HepG2 (cell line): ENCODE measurements around the gene PGRMC2. TPM values are rescaled to one million over a fixed set of nuclear protein-coding genes. Genes with fewer than 3 reads are reported as not detected.
"Not testable (repeated sequence)": the region's sequence is repeated elsewhere in the genome, so short reads cannot be mapped to it uniquely, and the experiment has no call there.

ENCODE experiments used
- ATAC-seq: fragments of 200-7000 bp; cut with Tn5 transposase; 3 replicates; pipeline ENCODE4 v1.9.1; 2020; ENCODE audit warnings: mild to moderate bottlenecking, moderate library complexity
- BruUV-seq: library from RNA; stranded (reverse); fragments of 400-500 nt; replicated peaks from 2 replicates; lab custom pipeline; 2021; lab: Mats Ljungman, UMichigan
- CTCF ChIA-PET: fragments of 300-600 bp; formaldehyde crosslinking; extraction: SDS; loops from one replicate; lab custom pipeline; 2021; ENCODE audit warnings: low total read pairs, inconsistent platforms, low intra/inter-chr PET ratio; lab: Yijun Ruan, JAX
- POLR2A ChIA-PET: fragments of 350-600 bp; sonication (Branson Sonifier 250); formaldehyde crosslinking; loops from one replicate; lab custom pipeline; 2020; ENCODE audit warnings: antibody characterized with exemption, inconsistent platforms; lab: Yijun Ruan, JAX
- DNase-seq: peaks from one replicate; pipeline ENCODE4 v3.0.0-alpha.2; 2015; ENCODE audit warnings: low spot score
- FAIRE-seq: peaks from 3 replicates; lab custom pipeline; 2011; peaks lifted over from hg19 to GRCh38; lab: Jason Lieb, UNC
- H2AFZ ChIP-seq: one replicate; pipeline ENCODE4 v1.6.1; 2011; ENCODE audit warnings: low read length, inconsistent platforms
- H3K27ac ChIP-seq: fragments of 300-600 bp; 3 replicates; pipeline ENCODE4 v1.8.0; 2011; ENCODE audit warnings: mixed run types, mild to moderate bottlenecking, mixed read lengths, low read length, inconsistent platforms; ENCODE audit not compliant: insufficient read depth; ENCODE audit errors: extremely low read length
- H3K27me3 ChIP-seq, 2 experiments: fragments of 200-600 bp in 1 of 2; 2 replicates in 1 of 2; 3 replicates in 1 of 2; pipeline versions ENCODE4 v1.6.0 to v1.8.0; 2011; ENCODE audit warnings: low read length in 2 of 2, mild to moderate bottlenecking in 2 of 2, moderate library complexity in 2 of 2, inconsistent platforms in 1 of 2; ENCODE audit not compliant: insufficient read depth in 2 of 2, control insufficient read depth in 1 of 2
- H3K36me3 ChIP-seq, 2 experiments: fragments of 200-600 bp in 1 of 2; replicated peaks in 1 of 2; 2 replicates in 1 of 2; 3 replicates in 1 of 2; pipeline versions ENCODE4 v1.5.1 to v1.8.0; 2011; ENCODE audit warnings: low read length in 2 of 2, inconsistent platforms in 1 of 2; ENCODE audit not compliant: insufficient read depth in 2 of 2, control insufficient read depth in 1 of 2
- H3K4me1 ChIP-seq: 2 replicates; pipeline ENCODE4 v1.5.1; 2012; ENCODE audit warnings: low read length, inconsistent platforms; ENCODE audit not compliant: insufficient read depth
- H3K4me2 ChIP-seq: 2 replicates; pipeline ENCODE4 v1.6.0; 2011; ENCODE audit warnings: low read depth, low read length, inconsistent platforms
- H3K4me3 ChIP-seq, 3 experiments: fragments of 200-600 bp in 1 of 3; sonication (generic), shearing (Covaris generic) in 1 of 3; replicated peaks in 1 of 3; 2 replicates each; pipeline ENCODE4 v1.5.1; 2011 to 2016; ENCODE audit warnings: low read length in 3 of 3, inconsistent platforms in 2 of 3, low read depth in 2 of 3, mild to moderate bottlenecking in 2 of 3, control low read depth in 1 of 3, mixed read lengths in 1 of 3; ENCODE audit not compliant: insufficient read depth in 1 of 3
- H3K79me2 ChIP-seq: one replicate; pipeline ENCODE4 v1.6.1; 2011; ENCODE audit warnings: low read length, inconsistent platforms; ENCODE audit not compliant: insufficient read depth
- H3K9ac ChIP-seq: 2 replicates; pipeline ENCODE4 v1.6.0; 2011; ENCODE audit warnings: mild to moderate bottlenecking, low read depth, low read length, inconsistent platforms; ENCODE audit not compliant: insufficient read depth
- H3K9me3 ChIP-seq: 2 replicates; pipeline ENCODE4 v1.5.1; 2012; ENCODE audit warnings: mild to moderate bottlenecking, low read length
- H4K20me1 ChIP-seq: 2 replicates; pipeline ENCODE4 v1.6.0; 2011; ENCODE audit warnings: inconsistent platforms, mild to moderate bottlenecking, low read length, moderate library complexity; ENCODE audit not compliant: insufficient read depth
- SETDB1 ChIP-seq: sonication (generic); formaldehyde crosslinking; IDR thresholded peaks from 2 replicates; pipeline ENCODE4 v1.5.1; 2020; ENCODE audit warnings: missing genetic modification reagents, mild to moderate bottlenecking, borderline replicate concordance
- TOPORS ChIP-seq: sonication (generic); formaldehyde crosslinking; IDR thresholded peaks from 2 replicates; pipeline ENCODE4 v1.8.0; 2023; ENCODE audit warnings: mild to moderate bottlenecking, missing genetic modification reagents
- ZNF280D ChIP-seq: sonication (generic); formaldehyde crosslinking; IDR thresholded peaks from 2 replicates; pipeline ENCODE4 v1.5.1; 2020; ENCODE audit warnings: mild to moderate bottlenecking, missing genetic modification reagents
- WGBS: methylation state at CpG from one replicate; pipeline ENCODE4 v1.1.6; 2017; ENCODE audit warnings: low lambda C conversion rate; 5-methylcytosine and 5-hydroxymethylcytosine counted together
- in situ Hi-C: cut with HindIII; loops from 2 replicates; pipeline ENCODE4 v1.10.0; 2017; ENCODE audit warnings: low pct_unique_long_range_greater_than_20kb; ENCODE audit not compliant: extremely low pct_ligation_motif_present
- intact Hi-C: fragments of 100-400 bp; cut with micrococcal nuclease; formaldehyde crosslinking; loops from one replicate; pipeline ENCODE4 v1.10.0; 2022; ENCODE audit not compliant: unreplicated experiment
- polyA plus RNA-seq, 8 experiments: library from polyadenylated mRNA; depleted of rRNA in 3 of 8; stranded (reverse) in 7 of 8; unstranded in 1 of 8; fragments of >200 nt; fragmentation: Illumina TruSeq in 4 of 8; extraction: Trizol in 4 of 8; gene quantifications; 2 replicates each; pipeline versions ENCODE4 v1.2.1 to v1.2.3, GENCODE V29; 2011 to 2016; ENCODE audit warnings: low read depth in 4 of 8, missing spikeins in 1 of 8, mixed read lengths in 1 of 8; ENCODE audit not compliant: insufficient read depth in 1 of 8
- total RNA-seq, 5 experiments: library from RNA; depleted of rRNA; stranded (reverse); fragments of >200 nt; fragmentation: Illumina TruSeq; extraction: Trizol; gene quantifications; 2 replicates each; pipeline ENCODE4 v1.2.3, GENCODE V29; 2016; ENCODE audit warnings: low read depth in 1 of 5

PGRMC2 gene
- total and polyA plus RNA-seq, 2 of the 13 experiments (the other 11 are each of a cell fraction or from before 2014, with no cell fraction given) = 16.0 to 19.8 TPM

- intact Hi-C loops, POLR2A ChIA-PET, H3K79me2 ChIP-seq, H2AFZ ChIP-seq, H3K36me3 ChIP-seq, H3K9ac ChIP-seq, H3K4me3 ChIP-seq, CTCF ChIA-PET, ATAC-seq, DNase-seq, in situ Hi-C loops, BruUV-seq, H3K27me3 ChIP-seq, H3K4me2 ChIP-seq, H4K20me1 ChIP-seq, H3K27ac ChIP-seq, FAIRE-seq: not testable (repeated sequence)
- 0 out of 2 replicates have a peak, but pooled peaks have one; percentile 28 for TF ChIP-seq TOPORS
- peak; percentile 96 for TF ChIP-seq SETDB1
- TF ChIP-seq ZNF280D (CRISPR knock-in tag) = peak; percentile 50; the same call in 1 of the 2 replicates
- Histone ChIP-seq H3K4me1 (peaks cover 34% of the 10 kb centered on the region), H3K9me3 (peaks cover 17% of the 10 kb centered on the region)
- 49% methylated on average over 3 of the region's 3 CpGs for WGBS
Measured at GRCh38 chr4:128265550-128265949, 22.1 kb downstream of the PGRMC2 start.

GRCh38 chr4:128259889-128260288 is 27.7 kb downstream of the PGRMC2 start:
- DNase-seq, H3K27ac ChIP-seq, H3K4me1 ChIP-seq, H3K4me3 ChIP-seq, intact Hi-C loops, H3K27me3 ChIP-seq, H3K79me2 ChIP-seq, in situ Hi-C loops, H3K4me2 ChIP-seq, FAIRE-seq, H3K36me3 ChIP-seq, BruUV-seq, H3K9ac ChIP-seq, POLR2A ChIA-PET, CTCF ChIA-PET, H2AFZ ChIP-seq, H3K9me3 ChIP-seq, H4K20me1 ChIP-seq: not testable (repeated sequence)
- 23% methylated on average over 5 of the region's 5 CpGs for WGBS
- ATAC-seq = 0 out of 3 replicates have a peak, but pooled peaks have one; percentile 23

GRCh38 chr4:128258166-128258565 is 29.4 kb downstream of the PGRMC2 start:
- H3K4me3 ChIP-seq, in situ Hi-C loops, H3K4me2 ChIP-seq, CTCF ChIA-PET, POLR2A ChIA-PET, intact Hi-C loops, H2AFZ ChIP-seq, H3K27ac ChIP-seq, ATAC-seq, H3K9ac ChIP-seq, BruUV-seq, H3K79me2 ChIP-seq, H4K20me1 ChIP-seq, H3K4me1 ChIP-seq, H3K9me3 ChIP-seq, FAIRE-seq, H3K27me3 ChIP-seq, H3K36me3 ChIP-seq, DNase-seq: not testable (repeated sequence)
- WGBS = 52% methylated on average over 4 of the region's 4 CpGs
